Pericardium fibroblast (primary cell): Measurements from ENCODE around the gene PER1. TPM values are rescaled to one million over a fixed set of nuclear protein-coding genes. Genes with fewer than 3 reads are reported as not detected.

Experiments used
- total RNA-seq: library from RNA; depleted of rRNA; stranded (reverse); fragments of >200 nt; gene quantifications from 2 replicates; pipeline ENCODE4 v1.2.3, GENCODE V29; 2015

PER1 gene, protein sequence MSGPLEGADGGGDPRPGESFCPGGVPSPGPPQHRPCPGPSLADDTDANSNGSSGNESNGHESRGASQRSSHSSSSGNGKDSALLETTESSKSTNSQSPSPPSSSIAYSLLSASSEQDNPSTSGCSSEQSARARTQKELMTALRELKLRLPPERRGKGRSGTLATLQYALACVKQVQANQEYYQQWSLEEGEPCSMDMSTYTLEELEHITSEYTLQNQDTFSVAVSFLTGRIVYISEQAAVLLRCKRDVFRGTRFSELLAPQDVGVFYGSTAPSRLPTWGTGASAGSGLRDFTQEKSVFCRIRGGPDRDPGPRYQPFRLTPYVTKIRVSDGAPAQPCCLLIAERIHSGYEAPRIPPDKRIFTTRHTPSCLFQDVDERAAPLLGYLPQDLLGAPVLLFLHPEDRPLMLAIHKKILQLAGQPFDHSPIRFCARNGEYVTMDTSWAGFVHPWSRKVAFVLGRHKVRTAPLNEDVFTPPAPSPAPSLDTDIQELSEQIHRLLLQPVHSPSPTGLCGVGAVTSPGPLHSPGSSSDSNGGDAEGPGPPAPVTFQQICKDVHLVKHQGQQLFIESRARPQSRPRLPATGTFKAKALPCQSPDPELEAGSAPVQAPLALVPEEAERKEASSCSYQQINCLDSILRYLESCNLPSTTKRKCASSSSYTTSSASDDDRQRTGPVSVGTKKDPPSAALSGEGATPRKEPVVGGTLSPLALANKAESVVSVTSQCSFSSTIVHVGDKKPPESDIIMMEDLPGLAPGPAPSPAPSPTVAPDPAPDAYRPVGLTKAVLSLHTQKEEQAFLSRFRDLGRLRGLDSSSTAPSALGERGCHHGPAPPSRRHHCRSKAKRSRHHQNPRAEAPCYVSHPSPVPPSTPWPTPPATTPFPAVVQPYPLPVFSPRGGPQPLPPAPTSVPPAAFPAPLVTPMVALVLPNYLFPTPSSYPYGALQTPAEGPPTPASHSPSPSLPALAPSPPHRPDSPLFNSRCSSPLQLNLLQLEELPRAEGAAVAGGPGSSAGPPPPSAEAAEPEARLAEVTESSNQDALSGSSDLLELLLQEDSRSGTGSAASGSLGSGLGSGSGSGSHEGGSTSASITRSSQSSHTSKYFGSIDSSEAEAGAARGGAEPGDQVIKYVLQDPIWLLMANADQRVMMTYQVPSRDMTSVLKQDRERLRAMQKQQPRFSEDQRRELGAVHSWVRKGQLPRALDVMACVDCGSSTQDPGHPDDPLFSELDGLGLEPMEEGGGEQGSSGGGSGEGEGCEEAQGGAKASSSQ (N-terminal part only)
- total RNA-seq: 45.6 and 51.1 TPM in 2 replicates

DNA sequence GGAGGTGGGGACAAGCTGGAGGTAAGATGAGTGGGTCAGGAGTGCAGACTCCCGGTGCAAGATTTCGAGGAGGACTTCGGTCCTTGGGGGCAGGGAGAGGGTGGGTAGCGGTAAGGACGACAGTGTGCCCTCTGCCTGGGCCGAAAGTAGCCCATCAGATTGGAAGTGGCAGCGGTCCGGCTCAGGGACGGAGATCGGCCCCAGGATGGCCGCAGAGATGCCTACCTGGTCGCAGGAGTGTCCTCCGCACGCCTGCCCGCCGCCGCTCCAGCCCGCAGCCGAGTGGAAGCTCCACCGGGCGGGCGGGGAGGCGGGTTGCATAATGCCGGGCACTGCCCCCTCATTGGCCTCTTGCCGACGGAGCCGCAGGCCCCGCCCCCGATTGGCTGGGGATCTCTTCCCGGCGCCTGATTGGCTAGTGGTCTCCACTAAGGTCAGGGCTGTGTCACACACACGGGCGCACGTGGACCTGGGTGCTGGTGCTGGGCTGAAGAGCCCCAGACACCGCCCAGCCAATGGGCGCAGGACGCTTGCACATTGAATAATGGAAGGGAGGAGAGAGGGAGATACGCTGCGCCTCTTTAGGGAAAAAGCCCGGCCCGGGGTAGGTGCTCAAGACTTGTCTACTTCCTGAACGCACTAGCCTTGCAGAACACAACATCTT, at the start of gene PER1:
TSS of gene PER1 (minus strand) at position 293 of the 664 bp plus-strand sequence. CDS start 1,698 bp downstream, outside the sequence.

DNA sequence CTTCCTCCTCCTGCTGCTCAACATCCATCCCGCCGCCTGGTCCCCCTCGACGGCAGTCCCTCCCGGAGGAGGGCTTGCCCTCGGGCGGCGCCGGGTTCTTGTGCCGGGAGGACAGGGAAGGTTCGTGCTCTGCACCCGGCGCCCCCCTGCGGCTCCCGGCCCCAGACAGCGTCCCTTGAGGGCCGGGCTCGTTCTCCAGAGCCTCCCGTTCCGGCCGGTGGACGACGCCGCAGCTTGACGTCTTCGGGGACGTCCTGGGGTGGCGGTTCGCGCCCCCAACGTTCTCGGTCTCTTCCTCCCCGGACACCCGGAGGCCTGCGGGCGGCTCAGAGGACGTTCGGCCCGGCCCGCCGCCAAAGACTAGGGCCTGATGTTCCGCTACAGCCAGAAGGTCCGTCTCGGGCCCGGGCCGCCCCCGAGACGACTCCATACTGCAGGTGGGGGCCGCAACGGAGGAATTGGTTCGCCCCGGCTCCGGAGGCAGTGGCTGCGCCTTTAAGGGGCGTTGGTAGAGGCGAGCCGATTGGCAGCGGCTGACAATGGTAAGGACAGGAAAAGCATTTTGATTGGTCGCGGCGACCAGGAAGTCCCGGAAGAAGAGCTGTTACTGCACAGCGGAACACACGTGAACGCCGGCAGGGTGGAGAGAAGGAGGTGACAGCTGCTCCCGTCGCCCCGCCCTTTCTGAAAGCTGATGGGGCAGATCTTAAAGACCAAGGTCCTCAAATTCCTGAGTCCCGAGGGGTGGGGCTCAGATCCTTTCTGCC, 37.7 kb upstream of the PER1 start, which contains the start of gene BORCS6:
TSS of gene BORCS6 (minus strand) at position 470 of the 767 bp plus-strand sequence. CDS start at position 430, 40 bp downstream.

DNA sequence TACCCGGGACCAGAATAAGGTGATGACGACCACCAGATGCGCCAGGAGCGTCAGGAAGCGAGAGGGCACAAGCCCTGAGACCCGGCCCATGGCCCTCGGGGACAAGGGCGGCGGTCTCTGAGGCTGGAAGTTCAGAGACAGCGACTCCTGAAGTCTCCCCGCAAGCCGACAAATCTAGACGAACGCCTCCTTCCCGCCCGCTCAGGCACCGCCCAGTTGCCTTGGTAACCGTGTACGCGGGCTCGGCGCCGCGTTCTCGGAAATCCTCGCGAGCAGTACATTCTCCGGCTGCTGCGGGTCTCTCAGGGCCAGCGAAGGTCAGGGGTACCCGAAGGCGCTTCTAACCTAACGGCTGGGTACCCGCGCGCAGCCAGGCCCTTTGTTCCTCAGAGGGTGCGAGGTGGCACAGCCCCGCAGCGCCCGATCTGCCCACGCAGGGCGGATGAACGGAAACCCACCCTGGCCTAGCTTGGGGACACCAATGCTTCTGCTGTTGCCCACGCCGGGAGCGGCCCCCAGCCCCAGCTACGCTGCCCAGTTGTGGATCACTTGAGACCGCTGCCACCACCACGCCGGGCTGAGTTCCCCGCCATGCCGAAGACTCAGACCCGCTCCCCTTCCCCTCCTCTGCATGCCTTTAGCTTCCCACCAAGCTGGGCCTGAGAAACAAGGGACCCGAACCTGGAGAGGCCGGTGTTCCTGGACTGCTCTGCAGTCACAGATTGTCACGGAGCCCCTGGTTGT, 24.2 kb upstream of the PER1 start, which contains the start of gene TMEM107:
TSS of gene TMEM107 (minus strand) at position 184 of the 744 bp plus-strand sequence. CDS start at position 90, 94 bp downstream.

DNA sequence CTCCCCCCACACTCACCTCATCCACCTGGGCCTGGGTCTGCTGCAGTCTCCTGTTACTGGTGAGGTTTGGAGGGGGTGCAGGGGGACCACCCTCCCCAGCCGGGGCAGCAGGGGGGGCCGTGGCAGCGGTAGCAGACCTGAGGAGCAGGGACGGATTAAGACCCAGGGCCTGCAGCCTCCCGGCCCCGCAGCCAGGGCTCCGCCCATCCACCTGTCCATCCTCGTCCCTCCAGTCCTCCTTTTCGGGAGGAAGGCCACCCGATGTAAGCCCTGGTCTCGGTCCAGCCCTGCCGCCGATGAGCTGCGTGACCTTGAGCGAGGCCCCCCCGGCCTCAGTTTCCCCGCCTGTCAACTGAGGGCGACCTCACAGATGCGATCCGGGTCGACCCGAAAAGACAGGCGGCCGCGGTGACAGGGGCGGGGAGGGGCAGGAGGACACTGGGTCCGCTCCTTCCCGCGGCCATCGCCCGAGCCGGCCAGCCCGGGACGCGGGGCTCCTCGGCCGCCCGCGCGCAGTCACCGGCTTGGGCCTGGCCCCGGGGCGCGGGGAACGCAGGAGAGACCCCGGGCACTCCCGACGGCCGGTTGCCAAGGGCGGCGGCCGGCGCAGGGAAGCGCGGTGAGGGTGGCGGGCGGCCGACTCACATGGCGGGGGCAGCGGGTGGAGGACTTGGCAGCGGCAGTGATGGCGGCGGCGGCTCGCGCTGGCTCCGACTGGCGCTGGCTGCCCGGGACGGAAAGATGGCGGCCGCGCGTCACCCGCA, 10.2 kb upstream of the PER1 start, which contains the start of gene VAMP2:
TSS of gene VAMP2 (minus strand) at position 716 of the 764 bp plus-strand sequence. CDS start at position 647, 69 bp downstream.

DNA sequence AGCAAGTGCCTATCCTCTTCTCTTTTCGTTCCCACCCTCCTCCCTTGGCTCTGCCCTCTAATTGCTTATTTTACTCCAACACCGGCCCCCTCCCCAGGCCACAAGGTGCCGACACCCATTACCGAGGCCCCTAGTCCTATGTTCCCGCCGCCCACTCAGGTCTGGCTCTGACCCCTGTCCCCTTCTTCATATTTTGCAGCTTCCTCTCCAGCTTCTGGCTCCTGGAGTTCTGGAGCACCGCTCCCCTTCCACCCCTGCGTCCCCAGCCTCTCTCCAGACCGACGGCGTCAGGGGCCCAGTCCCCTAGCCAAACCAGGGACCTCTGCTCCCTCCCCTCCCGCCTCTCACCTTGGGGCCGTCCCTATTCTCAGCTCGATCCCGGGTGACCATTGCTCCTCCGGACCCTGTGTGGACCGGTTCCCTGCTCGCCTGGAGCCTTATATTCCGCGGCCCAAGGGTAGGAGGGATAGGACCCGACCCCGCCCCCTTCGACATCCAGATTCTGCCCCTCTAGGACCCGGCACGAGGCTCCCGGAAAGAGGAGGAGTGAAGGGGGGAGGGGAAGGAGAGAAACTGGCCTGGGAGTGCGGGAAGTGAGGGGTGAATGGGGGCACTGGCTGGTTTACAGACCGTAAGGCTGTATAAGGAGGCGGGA, 28.4 kb downstream of the PER1 start, which contains the start of gene HES7:
TSS of gene HES7 (minus strand) at position 412 of the 655 bp plus-strand sequence. CDS start at position 390, 22 bp downstream.

DNA sequence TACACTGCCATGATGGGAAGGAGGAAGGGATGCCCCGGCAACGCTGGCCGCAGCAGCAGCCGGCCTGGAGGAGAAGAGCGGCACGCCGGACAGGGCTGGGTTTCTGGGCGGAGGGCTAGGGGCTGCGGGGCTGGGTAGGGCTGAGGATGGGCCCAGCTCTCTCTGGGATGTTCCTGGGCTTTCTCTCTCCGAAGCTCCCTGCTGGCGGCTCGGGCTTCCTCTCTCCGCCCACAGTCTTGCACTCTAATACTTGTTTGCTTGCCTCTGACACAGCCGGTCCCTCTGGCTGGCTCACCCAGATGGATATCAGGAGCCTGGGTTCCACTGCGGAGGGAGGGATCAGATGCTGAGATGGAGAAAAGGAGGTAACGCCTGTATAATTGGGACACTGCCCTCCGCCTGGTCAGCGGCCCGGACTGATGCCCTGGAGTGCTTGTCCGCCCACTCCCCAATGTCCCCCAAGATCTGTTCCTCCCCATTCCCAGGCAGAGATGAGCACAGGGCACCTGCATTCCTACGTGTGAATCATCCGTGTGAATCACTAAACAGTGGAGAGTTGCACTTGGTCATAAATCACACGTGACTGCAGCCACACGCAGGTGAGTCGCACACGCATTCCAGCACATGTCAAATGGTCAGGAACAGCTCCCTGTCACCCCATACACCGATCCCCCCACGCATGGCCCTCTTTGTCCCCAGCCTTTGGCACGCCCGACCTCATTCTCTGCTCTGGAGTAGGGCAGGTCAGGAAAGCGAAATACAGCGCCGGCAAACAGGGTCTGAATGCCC, 34.0 kb downstream of the PER1 start, which contains the start of gene ALOXE3:
TSS of gene ALOXE3 (minus strand) at position 535 of the 789 bp plus-strand sequence. CDS start at position 11, 524 bp downstream.

Other genes starting within 250 kb of the PER1 start
- gene RNF227, start 236.1 kb downstream of the PER1 start, total RNA-seq: 1.6 and 9.0 TPM in 2 replicates
- gene KCNAB3, start 222.5 kb downstream of the PER1 start, total RNA-seq: 0.23 TPM in 1 of 2 replicates, not detected in the other
- gene TRAPPC1, start 220.5 kb downstream of the PER1 start, total RNA-seq: 54.7 and 64.3 TPM in 2 replicates
- 14.1 and 15.2 TPM in 2 replicates for gene CNTROB, start 220.2 kb downstream of the PER1 start, total RNA-seq
- 0.12 TPM in 1 of 2 replicates, not detected in the other for gene GUCY2D, start 149.8 kb downstream of the PER1 start, total RNA-seq
- gene ALOX15B, start 113.3 kb downstream of the PER1 start, total RNA-seq: 0.85 TPM in 1 of 2 replicates, not detected in the other
- not detected in 2 replicates for gene ALOX12B, start 64.7 kb downstream of the PER1 start, total RNA-seq
- not detected in 2 replicates for gene ALOXE3, start 33.9 kb downstream of the PER1 start, total RNA-seq
- gene HES7, start 28.3 kb downstream of the PER1 start, total RNA-seq: 0.26 and 0.35 TPM in 2 replicates
- gene VAMP2, start 10.5 kb upstream of the PER1 start, total RNA-seq: 6.0 and 10.8 TPM in 2 replicates
- gene TMEM107, start 24.0 kb upstream of the PER1 start, total RNA-seq: 9.6 and 16.7 TPM in 2 replicates
- gene BORCS6, start 37.8 kb upstream of the PER1 start, total RNA-seq: 7.0 and 9.7 TPM in 2 replicates
- gene AURKB, start 58.2 kb upstream of the PER1 start, total RNA-seq: 0.47 and 0.94 TPM in 2 replicates
- 1.5 and 2.5 TPM in 2 replicates for gene CTC1, start 95.7 kb upstream of the PER1 start, total RNA-seq
- gene PFAS, start 96.9 kb upstream of the PER1 start, total RNA-seq: 13.9 and 28.4 TPM in 2 replicates
- gene RANGRF, start 136.3 kb upstream of the PER1 start, total RNA-seq: 18.6 and 21.1 TPM in 2 replicates
- 0.12 and 1.3 TPM in 2 replicates for gene SLC25A35, start 143.0 kb upstream of the PER1 start, total RNA-seq
- gene ARHGEF15, start 157.8 kb upstream of the PER1 start, total RNA-seq: 0.23 and 11.7 TPM in 2 replicates
- gene ODF4, start 187.4 kb upstream of the PER1 start, total RNA-seq: not detected in 2 replicates
- 3,884 and 6,062 TPM in 2 replicates for gene RPL26, start 230.8 kb upstream of the PER1 start, total RNA-seq
- gene RNF222, start 245.4 kb upstream of the PER1 start, total RNA-seq: not detected in 2 replicates